Activated CD8-positive, alpha-beta memory T cell treated with anti-CD3 and anti-CD28 coated beads for 4 hours (primary cell): ENCODE measurements around the gene RASGRP4.
"Not testable (repeated sequence)": the region's sequence is repeated elsewhere in the genome, so short reads cannot be mapped to it uniquely, and the experiment has no call there.

ENCODE experiments used
- DNase-seq, 2 donors: peaks; one replicate each; pipeline ENCODE4 v3.0.0-alpha.2; 2020; ENCODE audit warnings: low read depth in 2 of 2

Gene RASGRP4

GRCh38 chr19:38413416-38413815 lies 12.6 kb downstream of the RASGRP4 start:
- no peak for DNase-seq

- no peak for DNase-seq
These were observed 13.1 kb downstream of the RASGRP4 start for GRCh38 chr19:38412961-38413360.

- DNase-seq, result no peak
These were observed 13.5 kb downstream of the RASGRP4 start for GRCh38 chr19:38412491-38412890.

DNA sequence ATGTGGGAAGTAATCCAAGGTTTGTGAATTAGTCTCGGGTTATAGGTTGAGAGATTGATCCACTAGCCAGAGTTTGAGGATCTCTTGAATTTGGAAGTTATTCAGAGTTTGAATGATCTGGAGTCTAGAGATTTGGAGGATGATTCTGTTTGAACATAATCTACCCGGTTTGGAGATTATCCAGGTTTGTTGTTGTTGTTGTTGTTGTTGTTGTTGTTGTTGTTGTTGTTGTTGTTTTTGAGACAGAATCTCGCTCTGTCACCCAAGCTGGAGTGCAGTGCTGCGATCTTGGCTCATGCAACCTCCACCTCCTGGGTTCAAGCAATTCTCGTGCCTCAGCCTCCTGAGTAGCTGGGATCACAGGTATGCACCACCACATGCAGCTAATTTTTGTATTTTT lies 14.1 kb downstream of the RASGRP4 start:
- not testable (repeated sequence) for DNase-seq

DNA sequence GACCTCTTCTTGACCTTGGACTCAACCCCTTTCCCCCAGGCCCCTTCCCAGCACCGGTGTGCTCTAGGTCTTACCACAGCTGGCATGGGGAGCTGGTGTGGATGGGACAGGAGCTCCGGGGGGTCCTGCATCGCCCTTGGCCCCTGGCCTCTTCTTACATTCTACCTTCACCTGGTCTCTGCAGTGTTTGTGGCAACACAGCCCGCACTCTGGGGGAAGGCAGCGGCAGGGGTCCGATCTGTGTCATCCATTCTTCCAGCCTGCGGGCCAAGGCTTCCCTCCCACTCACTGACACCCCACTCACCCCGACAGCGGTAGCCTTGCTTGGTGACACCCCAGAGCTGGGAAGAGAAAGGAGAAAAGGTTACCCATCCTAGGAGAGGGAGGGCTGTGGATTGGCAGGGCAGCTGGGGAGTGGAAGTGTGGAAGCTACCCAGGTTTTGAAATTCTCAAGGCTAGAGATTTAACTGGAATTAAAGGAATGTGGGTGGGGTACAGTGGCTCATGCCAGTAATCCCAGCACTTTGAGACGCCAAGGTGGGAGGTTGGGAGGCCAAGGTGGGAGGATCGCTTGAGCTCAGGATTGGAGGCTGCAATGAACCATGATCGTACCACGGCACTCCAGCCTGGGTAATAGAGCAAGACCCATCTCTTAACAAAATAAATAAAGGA lies 14.8 kb downstream of the RASGRP4 start:
- no peak for DNase-seq

DNA sequence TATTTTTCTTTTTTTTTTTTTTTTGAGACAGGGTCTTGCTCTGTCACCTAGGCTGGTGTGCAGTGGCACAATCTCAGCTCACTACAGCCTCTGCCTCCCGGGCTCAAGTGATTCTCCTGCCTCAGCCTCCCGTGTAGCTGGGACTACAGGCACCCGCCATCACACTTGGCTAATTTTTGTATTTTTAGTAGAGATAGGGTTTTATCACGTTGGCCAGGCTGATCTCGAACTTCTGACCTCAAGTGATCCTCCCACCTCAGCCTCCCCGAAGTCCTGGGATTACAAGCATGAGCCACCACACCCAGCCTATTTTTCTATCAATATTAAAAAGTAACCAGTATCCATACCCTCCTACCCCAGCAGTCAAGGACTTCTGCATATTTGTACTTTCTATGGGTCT lies 15.6 kb downstream of the RASGRP4 start:
- not testable (repeated sequence) for DNase-seq

DNA sequence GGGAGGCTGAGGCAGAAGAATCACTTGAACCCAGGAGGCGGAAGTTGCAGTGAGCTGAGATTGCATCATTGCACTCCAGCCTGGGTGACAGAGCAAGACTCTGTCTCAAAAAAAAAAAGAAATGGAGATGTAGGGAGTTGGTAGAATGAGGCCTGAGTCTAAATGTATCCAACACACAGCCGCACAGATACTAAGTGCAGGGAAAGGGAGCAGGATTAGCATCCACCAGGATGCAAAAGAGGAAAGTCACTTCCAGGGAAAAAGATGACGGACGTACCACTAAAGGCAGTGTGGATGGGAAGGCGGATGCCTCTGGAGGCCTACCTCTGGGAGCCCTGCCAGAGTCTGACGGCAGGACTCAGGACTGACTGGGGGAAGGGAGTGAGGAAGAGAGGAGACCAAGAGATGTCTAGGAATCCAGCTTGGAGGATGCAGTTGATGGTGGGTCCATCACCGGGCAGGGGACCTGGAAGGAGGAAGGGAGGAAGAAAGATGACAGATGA lies 16.3 kb downstream of the RASGRP4 start:
- DNase-seq, result no peak

DNA sequence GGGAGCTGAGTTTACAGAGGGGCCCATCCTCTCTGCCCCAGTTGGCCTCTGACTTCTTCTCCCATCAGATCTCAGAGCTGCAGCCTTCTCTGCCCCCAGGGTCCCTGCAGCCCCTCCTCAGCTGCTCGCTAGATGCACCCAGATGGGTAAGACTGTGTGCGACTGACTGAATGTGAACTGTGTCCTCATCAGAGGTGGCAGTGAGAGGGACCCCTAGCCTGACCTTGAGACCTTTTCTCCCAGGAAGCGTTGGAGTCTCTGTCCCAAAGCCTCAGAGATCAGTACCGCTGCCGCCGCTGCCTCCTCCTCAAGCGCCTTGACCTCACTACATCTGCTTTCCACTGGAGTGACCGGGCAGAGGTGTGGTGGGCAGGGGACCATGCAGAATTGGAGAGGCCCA lies 20.7 kb downstream of the RASGRP4 start:
- no peak for DNase-seq

GRCh38 chr19:38404858-38405257 lies 21.2 kb downstream of the RASGRP4 start:
- DNase-seq, result no peak

GRCh38 chr19:38402967-38403674 lies 22.9 kb downstream of the RASGRP4 start, which contains the start of gene FAM98C:
Gene FAM98C (plus strand): TSS chr19:38403093. CDS start chr19:38403154, 61 bp downstream.
- DNase-seq, result peak; percentile 94 to 95

- no peak for DNase-seq
These were observed 23.4 kb downstream of the RASGRP4 start for GRCh38 chr19:38402623-38402966.

GRCh38 chr19:38401148-38401547 lies 24.9 kb downstream of the RASGRP4 start:
- no peak for DNase-seq

GRCh38 chr19:38400361-38400760 lies 25.7 kb downstream of the RASGRP4 start:
- no peak for DNase-seq

DNA sequence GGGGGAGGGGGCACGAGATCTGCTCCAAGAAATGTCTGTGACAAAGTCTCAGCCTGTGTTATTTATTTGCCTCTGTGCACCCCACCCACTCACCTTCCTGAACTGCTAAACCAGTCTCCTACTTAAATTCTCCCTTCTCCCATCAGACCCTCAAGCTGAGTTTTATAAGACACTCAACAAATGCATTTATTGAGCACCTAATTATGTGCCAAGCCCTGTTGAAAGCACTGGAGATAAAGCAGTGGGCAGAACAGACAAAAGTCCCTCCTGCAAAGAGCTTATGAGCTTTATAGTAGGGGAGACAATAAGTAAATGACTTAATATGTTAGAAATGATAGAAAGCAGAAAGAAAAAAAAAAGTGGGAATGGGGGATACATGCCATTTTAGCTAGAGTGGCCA lies 26.5 kb downstream of the RASGRP4 start:
- DNase-seq, result no peak

DNA sequence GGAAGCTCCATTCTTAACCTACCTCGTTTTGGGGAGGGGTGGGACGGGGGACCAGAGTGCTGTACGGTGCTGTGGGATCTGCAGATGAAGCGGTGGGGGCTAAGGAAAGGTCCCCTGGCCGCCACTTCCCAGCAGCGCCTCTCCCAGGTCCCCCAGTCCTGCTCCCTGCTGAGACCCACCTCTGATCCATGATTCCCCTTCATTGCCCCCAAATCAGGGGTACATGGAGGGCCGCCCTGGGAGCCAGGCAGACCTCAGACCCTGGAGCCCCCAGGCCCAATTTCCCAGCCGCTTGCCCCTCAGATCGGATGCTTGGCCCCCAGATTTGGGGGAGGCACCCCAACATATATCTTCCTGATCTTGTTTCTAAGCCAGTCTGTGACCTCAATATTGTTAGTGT lies 26.9 kb downstream of the RASGRP4 start:
- DNase-seq, result no peak

DNA sequence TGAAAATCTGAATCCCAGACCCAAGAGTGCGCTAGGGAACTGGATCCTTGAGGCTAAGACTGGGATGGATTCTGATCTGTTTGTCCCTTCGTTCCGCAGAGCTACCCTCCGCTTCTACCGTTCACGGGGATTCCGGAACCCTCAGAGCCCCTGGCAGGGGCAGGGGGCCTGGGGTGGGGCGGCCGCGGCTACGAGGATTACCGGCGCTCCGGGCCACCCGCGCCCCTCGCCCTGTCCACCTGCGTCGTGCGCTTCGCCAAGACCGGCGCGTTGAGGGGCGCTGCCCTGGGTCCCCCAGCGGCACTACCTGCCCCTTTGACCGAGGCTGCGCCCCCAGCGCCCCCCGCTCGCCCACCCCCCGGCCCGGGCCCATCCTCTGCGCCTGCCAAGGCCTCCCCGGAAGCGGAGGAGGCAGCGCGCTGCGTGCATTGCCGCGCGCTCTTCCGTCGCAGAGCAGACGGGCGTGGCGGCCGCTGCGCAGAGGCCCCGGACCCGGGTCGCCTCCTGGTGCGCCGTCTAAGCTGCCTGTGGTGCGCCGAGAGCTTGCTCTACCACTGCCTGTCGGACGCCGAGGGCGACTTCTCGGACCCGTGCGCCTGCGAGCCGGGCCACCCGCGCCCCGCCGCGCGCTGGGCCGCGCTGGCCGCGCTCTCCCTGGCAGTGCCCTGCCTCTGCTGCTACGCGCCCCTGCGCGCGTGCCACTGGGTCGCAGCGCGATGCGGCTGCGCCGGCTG lies 30.5 kb downstream of the RASGRP4 start:
- DNase-seq, result no peak

- DNase-seq, result peak in 1 of 2 donors; percentile 39
These were observed 31.5 kb downstream of the RASGRP4 start for GRCh38 chr19:38394488-38394887.

DNA sequence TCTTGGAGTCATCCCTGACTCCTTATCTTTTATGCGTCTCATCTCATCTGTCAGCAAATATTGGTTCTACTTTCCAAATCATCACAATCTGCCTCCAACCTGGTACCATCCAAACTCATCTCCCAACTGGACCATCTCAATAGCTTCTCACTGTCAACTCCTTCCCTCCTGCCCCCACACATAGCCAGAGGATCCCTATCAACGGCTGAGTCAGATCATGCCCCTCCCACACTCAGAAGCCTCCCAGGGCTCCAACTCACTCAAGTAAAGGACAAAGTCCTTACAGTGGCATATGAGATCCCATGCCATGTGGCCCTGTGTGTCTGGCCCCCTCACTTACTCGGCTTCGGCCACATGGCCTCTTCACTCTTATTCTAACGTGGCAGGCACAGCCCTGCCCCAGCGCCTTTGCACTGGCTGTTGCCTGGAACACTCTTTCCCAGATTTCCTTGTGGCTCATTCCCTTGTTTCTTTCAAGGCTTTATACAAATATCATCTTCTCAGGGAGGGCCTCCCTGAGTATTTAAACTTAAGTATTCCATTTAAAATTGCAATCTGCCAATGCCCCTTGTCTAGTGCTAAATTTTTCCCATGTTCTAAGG lies 33.2 kb downstream of the RASGRP4 start:
- no peak for DNase-seq

GRCh38 chr19:38391911-38392464 lies 34.0 kb downstream of the RASGRP4 start:
- DNase-seq, result no peak

- no peak for DNase-seq
These were observed 35.8 kb downstream of the RASGRP4 start for GRCh38 chr19:38389957-38390924.
